K562 (cell line): ENCODE data around the gene PCDH12. TPM values are rescaled to one million over a fixed set of nuclear protein-coding genes. Genes with fewer than 3 reads are reported as not detected.
A peak's percentile ranks its signal among the peaks of the same experiment; 100 is the strongest.

Experiments
- BHLHE40 ChIP-seq: IDR thresholded peaks from 2 replicates; pipeline ENCODE4 v1.6.1; 2011; ENCODE audit warnings: low read length, improper control_type of control experiment
- CC2D1A ChIP-seq: fragments of 450-650 bp; IDR thresholded peaks from 2 replicates; pipeline ENCODE4 v1.6.1; 2017; ENCODE audit warnings: mild to moderate bottlenecking
- CEBPG ChIP-seq, 3 experiments: fragments of 200-800 bp in 1 of 3; sonication (Bioruptor generic) in 1 of 3; sonication (generic) in 1 of 3; formaldehyde crosslinking in 1 of 3; IDR thresholded peaks in 2 of 3; conservative IDR thresholded peaks in 1 of 3; 2 replicates each; pipeline versions ENCODE4 v1.6.1 to v1.8.0; 2016 to 2022; ENCODE audit warnings: missing compliant biosample characterization in 2 of 3, missing genetic modification characterization in 2 of 3, mild to moderate bottlenecking in 1 of 3, missing genetic modification reagents in 1 of 3
- HDAC2 ChIP-seq: fragments of 450-650 bp; IDR thresholded peaks from 2 replicates; pipeline ENCODE4 v1.6.1; 2016; ENCODE audit warnings: mild to moderate bottlenecking
- KDM5B ChIP-seq: fragments of 200-600 bp; sonication (generic); IDR thresholded peaks from 2 replicates; pipeline ENCODE4 v1.6.1; 2012; ENCODE audit warnings: low read depth, mild to moderate bottlenecking, moderate library complexity, low read length, control low read depth, inconsistent platforms; ENCODE audit not compliant: insufficient replicate concordance
- NCOA6 ChIP-seq: fragments of 450-650 bp; IDR thresholded peaks from 2 replicates; pipeline ENCODE4 v1.6.1; 2017; ENCODE audit warnings: mild to moderate bottlenecking
- ZNF263 ChIP-seq: sonication (generic); formaldehyde crosslinking; IDR thresholded peaks from 2 replicates; pipeline ENCODE4 v1.8.0; 2022; ENCODE audit warnings: mild to moderate bottlenecking, missing genetic modification reagents, borderline replicate concordance
- polyA plus RNA-seq, 8 experiments: library from polyadenylated mRNA; depleted of rRNA in 4 of 8; stranded (reverse) in 5 of 8; unstranded in 3 of 8; fragments of >200 nt; fragmentation: Nextera tagmentation in 2 of 8; fragmentation: Illumina TruSeq in 1 of 8; extraction: Ambion mirVana in 2 of 8; extraction: Trizol in 1 of 8; gene quantifications; 2 replicates each; pipeline versions ENCODE4 v1.2.1 to v1.2.3, GENCODE V29; 2011 to 2014; ENCODE audit warnings: inconsistent platforms in 1 of 8, missing spikeins in 1 of 8
- total RNA-seq, 7 experiments: library from RNA; depleted of rRNA in 6 of 7; stranded (reverse); fragments of >200 nt in 6 of 7; fragmentation: Illumina TruSeq in 2 of 7; extraction: Trizol in 2 of 7; gene quantifications; 2 replicates each; pipeline versions ENCODE4 v1.2.1 to v1.2.3, GENCODE V29; 2011 to 2021; ENCODE audit warnings: low replicate concordance in 1 of 7
- TF ChIP-seq, protein P1 (sequence below): fragments of 450-650 bp; IDR thresholded peaks from 2 replicates; pipeline ENCODE4 v1.6.1; 2016; ENCODE audit warnings: mild to moderate bottlenecking, moderate library complexity
- TF ChIP-seq, protein P2 (sequence below): fragments of 450-650 bp; formaldehyde crosslinking; IDR thresholded peaks from 2 replicates; pipeline ENCODE4 v1.4.0; 2022; ENCODE audit warnings: missing genetic modification characterization
- TF ChIP-seq, protein P3 (sequence below): fragments of 250-450 bp; sonication (Bioruptor Pico); IDR thresholded peaks from 2 replicates; pipeline ENCODE4 v1.8.0; 2022; ENCODE audit warnings: moderate library complexity, mild to moderate bottlenecking, inconsistent platforms

PCDH12 gene
- total and polyA plus RNA-seq, 9 of the 15 experiments (the other 6 are each of a cell fraction or from before 2014, with no cell fraction given) = 0.01 to 0.04 (median 0.01) TPM; not detected in 4

DNA sequence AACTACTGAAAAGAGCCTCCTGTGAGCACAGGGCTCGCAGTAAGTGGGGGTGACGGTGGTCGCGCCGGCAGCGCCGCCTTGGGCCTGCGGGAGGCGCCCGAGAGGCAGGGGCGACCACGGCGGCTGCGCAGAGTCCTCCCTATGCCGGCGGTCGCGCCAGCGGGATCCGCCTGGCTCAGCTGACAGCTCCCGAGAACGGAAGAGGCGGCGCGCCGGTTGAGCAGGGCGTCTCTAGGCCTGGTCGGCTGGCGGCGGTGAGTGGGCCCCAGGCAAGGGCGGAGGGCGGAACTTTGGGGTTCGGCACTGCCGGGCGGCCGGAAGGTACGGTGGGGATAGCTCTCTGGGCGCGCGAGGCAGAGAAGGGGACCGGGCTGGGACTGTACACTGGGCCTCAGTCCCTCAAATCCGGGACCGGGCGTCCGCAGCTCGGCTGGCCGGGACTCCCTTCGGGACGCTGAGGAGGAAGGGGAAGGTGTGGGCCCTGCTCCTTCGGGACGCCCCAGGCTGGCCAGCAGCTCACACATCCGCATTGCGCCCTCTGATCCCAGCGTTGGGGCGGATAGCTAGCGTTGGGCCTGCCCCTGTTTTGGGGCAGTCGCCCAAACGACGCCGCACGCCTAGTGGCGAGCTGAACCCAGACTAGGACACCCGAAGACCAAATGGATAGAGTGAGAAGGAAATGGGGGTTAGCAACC is 11.1 kb upstream of the PCDH12 start, which contains the start of gene RNF14 (continued):
- TF ChIP-seq, protein P1, sequence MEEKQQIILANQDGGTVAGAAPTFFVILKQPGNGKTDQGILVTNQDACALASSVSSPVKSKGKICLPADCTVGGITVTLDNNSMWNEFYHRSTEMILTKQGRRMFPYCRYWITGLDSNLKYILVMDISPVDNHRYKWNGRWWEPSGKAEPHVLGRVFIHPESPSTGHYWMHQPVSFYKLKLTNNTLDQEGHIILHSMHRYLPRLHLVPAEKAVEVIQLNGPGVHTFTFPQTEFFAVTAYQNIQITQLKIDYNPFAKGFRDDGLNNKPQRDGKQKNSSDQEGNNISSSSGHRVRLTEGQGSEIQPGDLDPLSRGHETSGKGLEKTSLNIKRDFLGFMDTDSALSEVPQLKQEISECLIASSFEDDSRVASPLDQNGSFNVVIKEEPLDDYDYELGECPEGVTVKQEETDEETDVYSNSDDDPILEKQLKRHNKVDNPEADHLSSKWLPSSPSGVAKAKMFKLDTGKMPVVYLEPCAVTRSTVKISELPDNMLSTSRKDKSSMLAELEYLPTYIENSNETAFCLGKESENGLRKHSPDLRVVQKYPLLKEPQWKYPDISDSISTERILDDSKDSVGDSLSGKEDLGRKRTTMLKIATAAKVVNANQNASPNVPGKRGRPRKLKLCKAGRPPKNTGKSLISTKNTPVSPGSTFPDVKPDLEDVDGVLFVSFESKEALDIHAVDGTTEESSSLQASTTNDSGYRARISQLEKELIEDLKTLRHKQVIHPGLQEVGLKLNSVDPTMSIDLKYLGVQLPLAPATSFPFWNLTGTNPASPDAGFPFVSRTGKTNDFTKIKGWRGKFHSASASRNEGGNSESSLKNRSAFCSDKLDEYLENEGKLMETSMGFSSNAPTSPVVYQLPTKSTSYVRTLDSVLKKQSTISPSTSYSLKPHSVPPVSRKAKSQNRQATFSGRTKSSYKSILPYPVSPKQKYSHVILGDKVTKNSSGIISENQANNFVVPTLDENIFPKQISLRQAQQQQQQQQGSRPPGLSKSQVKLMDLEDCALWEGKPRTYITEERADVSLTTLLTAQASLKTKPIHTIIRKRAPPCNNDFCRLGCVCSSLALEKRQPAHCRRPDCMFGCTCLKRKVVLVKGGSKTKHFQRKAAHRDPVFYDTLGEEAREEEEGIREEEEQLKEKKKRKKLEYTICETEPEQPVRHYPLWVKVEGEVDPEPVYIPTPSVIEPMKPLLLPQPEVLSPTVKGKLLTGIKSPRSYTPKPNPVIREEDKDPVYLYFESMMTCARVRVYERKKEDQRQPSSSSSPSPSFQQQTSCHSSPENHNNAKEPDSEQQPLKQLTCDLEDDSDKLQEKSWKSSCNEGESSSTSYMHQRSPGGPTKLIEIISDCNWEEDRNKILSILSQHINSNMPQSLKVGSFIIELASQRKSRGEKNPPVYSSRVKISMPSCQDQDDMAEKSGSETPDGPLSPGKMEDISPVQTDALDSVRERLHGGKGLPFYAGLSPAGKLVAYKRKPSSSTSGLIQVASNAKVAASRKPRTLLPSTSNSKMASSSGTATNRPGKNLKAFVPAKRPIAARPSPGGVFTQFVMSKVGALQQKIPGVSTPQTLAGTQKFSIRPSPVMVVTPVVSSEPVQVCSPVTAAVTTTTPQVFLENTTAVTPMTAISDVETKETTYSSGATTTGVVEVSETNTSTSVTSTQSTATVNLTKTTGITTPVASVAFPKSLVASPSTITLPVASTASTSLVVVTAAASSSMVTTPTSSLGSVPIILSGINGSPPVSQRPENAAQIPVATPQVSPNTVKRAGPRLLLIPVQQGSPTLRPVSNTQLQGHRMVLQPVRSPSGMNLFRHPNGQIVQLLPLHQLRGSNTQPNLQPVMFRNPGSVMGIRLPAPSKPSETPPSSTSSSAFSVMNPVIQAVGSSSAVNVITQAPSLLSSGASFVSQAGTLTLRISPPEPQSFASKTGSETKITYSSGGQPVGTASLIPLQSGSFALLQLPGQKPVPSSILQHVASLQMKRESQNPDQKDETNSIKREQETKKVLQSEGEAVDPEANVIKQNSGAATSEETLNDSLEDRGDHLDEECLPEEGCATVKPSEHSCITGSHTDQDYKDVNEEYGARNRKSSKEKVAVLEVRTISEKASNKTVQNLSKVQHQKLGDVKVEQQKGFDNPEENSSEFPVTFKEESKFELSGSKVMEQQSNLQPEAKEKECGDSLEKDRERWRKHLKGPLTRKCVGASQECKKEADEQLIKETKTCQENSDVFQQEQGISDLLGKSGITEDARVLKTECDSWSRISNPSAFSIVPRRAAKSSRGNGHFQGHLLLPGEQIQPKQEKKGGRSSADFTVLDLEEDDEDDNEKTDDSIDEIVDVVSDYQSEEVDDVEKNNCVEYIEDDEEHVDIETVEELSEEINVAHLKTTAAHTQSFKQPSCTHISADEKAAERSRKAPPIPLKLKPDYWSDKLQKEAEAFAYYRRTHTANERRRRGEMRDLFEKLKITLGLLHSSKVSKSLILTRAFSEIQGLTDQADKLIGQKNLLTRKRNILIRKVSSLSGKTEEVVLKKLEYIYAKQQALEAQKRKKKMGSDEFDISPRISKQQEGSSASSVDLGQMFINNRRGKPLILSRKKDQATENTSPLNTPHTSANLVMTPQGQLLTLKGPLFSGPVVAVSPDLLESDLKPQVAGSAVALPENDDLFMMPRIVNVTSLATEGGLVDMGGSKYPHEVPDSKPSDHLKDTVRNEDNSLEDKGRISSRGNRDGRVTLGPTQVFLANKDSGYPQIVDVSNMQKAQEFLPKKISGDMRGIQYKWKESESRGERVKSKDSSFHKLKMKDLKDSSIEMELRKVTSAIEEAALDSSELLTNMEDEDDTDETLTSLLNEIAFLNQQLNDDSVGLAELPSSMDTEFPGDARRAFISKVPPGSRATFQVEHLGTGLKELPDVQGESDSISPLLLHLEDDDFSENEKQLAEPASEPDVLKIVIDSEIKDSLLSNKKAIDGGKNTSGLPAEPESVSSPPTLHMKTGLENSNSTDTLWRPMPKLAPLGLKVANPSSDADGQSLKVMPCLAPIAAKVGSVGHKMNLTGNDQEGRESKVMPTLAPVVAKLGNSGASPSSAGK = peak; percentile 16; the same call in 1 of the 2 replicates
- TF ChIP-seq, protein P2, sequence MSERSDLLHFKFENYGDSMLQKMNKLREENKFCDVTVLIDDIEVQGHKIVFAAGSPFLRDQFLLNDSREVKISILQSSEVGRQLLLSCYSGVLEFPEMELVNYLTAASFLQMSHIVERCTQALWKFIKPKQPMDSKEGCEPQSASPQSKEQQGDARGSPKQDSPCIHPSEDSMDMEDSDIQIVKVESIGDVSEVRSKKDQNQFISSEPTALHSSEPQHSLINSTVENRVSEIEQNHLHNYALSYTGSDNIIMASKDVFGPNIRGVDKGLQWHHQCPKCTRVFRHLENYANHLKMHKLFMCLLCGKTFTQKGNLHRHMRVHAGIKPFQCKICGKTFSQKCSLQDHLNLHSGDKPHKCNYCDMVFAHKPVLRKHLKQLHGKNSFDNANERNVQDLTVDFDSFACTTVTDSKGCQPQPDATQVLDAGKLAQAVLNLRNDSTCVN (CRISPR knock-in tag) = peak; percentile 61; the same call in 1 of the 2 replicates
- TF ChIP-seq ZNF263 (CRISPR knock-in tag) (peak; percentile 93), KDM5B (peak; percentile 76), NCOA6 (no peak), CEBPG (CRISPR knock-in tag; IDR thresholded peaks at IDR 0.05) (no peak), CEBPG (tag; conservative IDR thresholded peaks at IDR 0.05 in 1 of 2, IDR thresholded peaks at IDR 0.05 in 1 of 2) (no peak), HDAC2 (no peak; the same call in 1 of the 2 replicates), CC2D1A (no peak), BHLHE40 (peak; percentile 15; the same call in 1 of the 2 replicates)
- TF ChIP-seq, protein P3, sequence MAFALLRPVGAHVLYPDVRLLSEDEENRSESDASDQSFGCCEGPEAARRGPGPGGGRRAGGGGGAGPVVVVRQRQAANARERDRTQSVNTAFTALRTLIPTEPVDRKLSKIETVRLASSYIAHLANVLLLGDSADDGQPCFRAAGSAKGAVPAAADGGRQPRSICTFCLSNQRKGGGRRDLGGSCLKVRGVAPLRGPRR = no peak
